ENCODE results near the gene IQCN. TPM values are rescaled to one million over a fixed set of nuclear protein-coding genes. Genes with fewer than 3 reads are reported as not detected.
A peak's percentile ranks its signal among the peaks of the same experiment; 100 is the strongest.

Gene IQCN
- total RNA-seq, 1 donor from 2014 or later, result 10.4 TPM

GRCh38 chr19:18299654-18300053 is 25.4 kb upstream of the IQCN start:
- H3K4me3 Mint-ChIP-seq (ENCODE audit: unreplicated experiment), result no peak overlapping the region
- peaks cover 29% of the 10 kb centered on the region for H3K4me1 Mint-ChIP-seq (ENCODE audit: unreplicated experiment)
- no peak for TF ChIP-seq CTCF (IDR thresholded peaks at IDR 0.05)
- H3K36me3 Mint-ChIP-seq (ENCODE audit: unreplicated experiment), result no peaks in the 10 kb centered on the region
- no peak for DNase-seq (ENCODE audit: extremely low spot score, unreplicated experiment)
- no peaks in the 10 kb centered on the region for H3K27me3 Mint-ChIP-seq (ENCODE audit: unreplicated experiment)
- no peaks in the 10 kb centered on the region for H3K9me3 Mint-ChIP-seq (ENCODE audit: unreplicated experiment)
- H3K27ac Mint-ChIP-seq (ENCODE audit: unreplicated experiment), result no peak overlapping the region

- TF ChIP-seq CTCF (IDR thresholded peaks at IDR 0.05), result no peak
- Mint-ChIP-seq H3K4me3 (ENCODE audit: unreplicated experiment) (no peak overlapping the region), H3K27me3 (ENCODE audit: unreplicated experiment) (no peaks in the 10 kb centered on the region), H3K27ac (ENCODE audit: unreplicated experiment) (peak overlapping the region; percentile 11), H3K4me1 (ENCODE audit: unreplicated experiment) (peaks cover 26% of the 10 kb centered on the region), H3K9me3 (ENCODE audit: unreplicated experiment) (no peaks in the 10 kb centered on the region), H3K36me3 (ENCODE audit: unreplicated experiment) (no peaks in the 10 kb centered on the region)
- no peak for DNase-seq (ENCODE audit: extremely low spot score, unreplicated experiment)
Measured at GRCh38 chr19:18298601-18299000, 24.3 kb upstream of the IQCN start.

GRCh38 chr19:18297308-18297707 is 23.1 kb upstream of the IQCN start:
- no peak overlapping the region for H3K27ac Mint-ChIP-seq (ENCODE audit: unreplicated experiment)
- H3K4me1 Mint-ChIP-seq (ENCODE audit: unreplicated experiment), result peaks cover 31% of the 10 kb centered on the region
- H3K4me3 Mint-ChIP-seq (ENCODE audit: unreplicated experiment), result no peak overlapping the region

GRCh38 chr19:18295034-18295451 is 20.8 kb upstream of the IQCN start:
- H3K27me3 Mint-ChIP-seq (ENCODE audit: unreplicated experiment), result no peaks in the 10 kb centered on the region
- DNase-seq (ENCODE audit: extremely low spot score, unreplicated experiment), result no peak
- no peak for TF ChIP-seq CTCF (IDR thresholded peaks at IDR 0.05)
- H3K27ac Mint-ChIP-seq (ENCODE audit: unreplicated experiment), result no peak overlapping the region
- no peak overlapping the region for H3K4me3 Mint-ChIP-seq (ENCODE audit: unreplicated experiment)
- no peaks in the 10 kb centered on the region for H3K36me3 Mint-ChIP-seq (ENCODE audit: unreplicated experiment)
- peaks cover 44% of the 10 kb centered on the region for H3K4me1 Mint-ChIP-seq (ENCODE audit: unreplicated experiment)
- H3K9me3 Mint-ChIP-seq (ENCODE audit: unreplicated experiment), result no peaks in the 10 kb centered on the region

More at GRCh38 chr19:18297308-18297707, 23.1 kb upstream of the IQCN start:
- no peak for DNase-seq (ENCODE audit: extremely low spot score, unreplicated experiment)
- Mint-ChIP-seq H3K9me3 (ENCODE audit: unreplicated experiment) (no peaks in the 10 kb centered on the region), H3K36me3 (ENCODE audit: unreplicated experiment) (no peaks in the 10 kb centered on the region), H3K27me3 (ENCODE audit: unreplicated experiment) (no peaks in the 10 kb centered on the region)
- no peak for TF ChIP-seq CTCF (IDR thresholded peaks at IDR 0.05)

GRCh38 chr19:18294467-18294864 is 20.2 kb upstream of the IQCN start:
- no peaks in the 10 kb centered on the region for H3K27me3 Mint-ChIP-seq (ENCODE audit: unreplicated experiment)
- H3K36me3 Mint-ChIP-seq (ENCODE audit: unreplicated experiment), result no peaks in the 10 kb centered on the region
- H3K27ac Mint-ChIP-seq (ENCODE audit: unreplicated experiment), result no peak overlapping the region
- H3K4me3 Mint-ChIP-seq (ENCODE audit: unreplicated experiment), result no peak overlapping the region
- peaks cover 49% of the 10 kb centered on the region for H3K4me1 Mint-ChIP-seq (ENCODE audit: unreplicated experiment)
- DNase-seq (ENCODE audit: extremely low spot score, unreplicated experiment), result no peak
- H3K9me3 Mint-ChIP-seq (ENCODE audit: unreplicated experiment), result no peaks in the 10 kb centered on the region
- TF ChIP-seq CTCF (IDR thresholded peaks at IDR 0.05), result no peak
